WTC11 (cell line): ENCODE data around the gene ADGRB3. TPM values are rescaled to one million over a fixed set of nuclear protein-coding genes. Genes with fewer than 3 reads are reported as not detected.

Experiments
- ATAC-seq: fragments of 200-7000 bp; cut with Tn5 transposase; 2 replicates; pipeline ENCODE4 v1.10.0; 2021; ENCODE audit warnings: mild to moderate bottlenecking, moderate library complexity
- CTCF ChIA-PET: fragments of 300-600 bp; sonication (Branson Sonifier 250); formaldehyde crosslinking; loops from one replicate; lab custom pipeline; 2021; ENCODE audit warnings: antibody characterized with exemption; lab: Charles Lee
- POLR2A ChIA-PET: fragments of 350-600 bp; sonication (Branson Sonifier 250); formaldehyde crosslinking; loops from one replicate; lab custom pipeline; 2021; ENCODE audit warnings: antibody characterized with exemption; lab: Charles Lee
- DNase-seq: peaks from one replicate; pipeline ENCODE4 v3.0.0; 2021; ENCODE audit warnings: low spot score
- H3K27ac Mint-ChIP-seq: 2 replicates; pipeline ENCODE4 v1.8.0; 2021; ENCODE audit warnings: mixed read lengths
- H3K27me3 Mint-ChIP-seq: 2 replicates; pipeline ENCODE4 v1.8.0; 2021; ENCODE audit warnings: low read depth, mild to moderate bottlenecking, moderate library complexity, mixed read lengths
- H3K36me3 Mint-ChIP-seq: 2 replicates; pipeline ENCODE4 v1.8.0; 2021; ENCODE audit warnings: mixed read lengths
- H3K4me1 Mint-ChIP-seq: 2 replicates; pipeline ENCODE4 v1.8.0; 2022; ENCODE audit warnings: mixed read lengths
- H3K4me3 Mint-ChIP-seq: 2 replicates; pipeline ENCODE4 v1.8.0; 2021; ENCODE audit warnings: mild to moderate bottlenecking, moderate library complexity, mixed read lengths
- H3K9me3 Mint-ChIP-seq: 2 replicates; pipeline ENCODE4 v1.8.0; 2021; ENCODE audit warnings: mixed read lengths
- CREM ChIP-seq: sonication (generic); formaldehyde crosslinking; IDR thresholded peaks from 2 replicates; pipeline ENCODE4 v1.8.1; 2022; ENCODE audit warnings: mild to moderate bottlenecking, missing genetic modification reagents, moderate library complexity
- ELF4 ChIP-seq: sonication (generic); formaldehyde crosslinking; IDR thresholded peaks from 2 replicates; pipeline ENCODE4 v1.8.1; 2022; ENCODE audit warnings: low read depth, mild to moderate bottlenecking, moderate library complexity, missing genetic modification reagents
- FOXJ3 ChIP-seq: sonication (generic); formaldehyde crosslinking; IDR thresholded peaks from 2 replicates; pipeline ENCODE4 v1.9.0; 2021; ENCODE audit warnings: missing genetic modification reagents, mild to moderate bottlenecking, borderline replicate concordance
- GRHL2 ChIP-seq: fragments of 250-450 bp; sonication (Bioruptor Pico); IDR thresholded peaks from 2 replicates; pipeline ENCODE4 v1.8.0; 2022; ENCODE audit warnings: mild to moderate bottlenecking, moderate library complexity; ENCODE audit not compliant: insufficient replicate concordance, severe bottlenecking
- JUN ChIP-seq: sonication (generic); formaldehyde crosslinking; IDR thresholded peaks from 2 replicates; pipeline ENCODE4 v1.8.0; 2023; ENCODE audit warnings: mild to moderate bottlenecking, missing genetic modification reagents
- MYBL2 ChIP-seq: sonication (generic); formaldehyde crosslinking; IDR thresholded peaks from 2 replicates; pipeline ENCODE4 v1.8.1; 2023; ENCODE audit warnings: mild to moderate bottlenecking, moderate library complexity, missing genetic modification reagents
- NR1H2 ChIP-seq: sonication (generic); formaldehyde crosslinking; IDR thresholded peaks from 2 replicates; pipeline ENCODE4 v1.9.0; 2021; ENCODE audit warnings: mild to moderate bottlenecking, moderate library complexity, missing genetic modification reagents
- OVOL2 ChIP-seq: fragments of 250-450 bp; sonication (Bioruptor Pico); IDR thresholded peaks from 2 replicates; pipeline ENCODE4 v1.9.0; 2021; ENCODE audit warnings: mild to moderate bottlenecking, borderline replicate concordance
- RELA ChIP-seq: sonication (generic); formaldehyde crosslinking; IDR thresholded peaks from 2 replicates; pipeline ENCODE4 v1.8.1; 2022; ENCODE audit warnings: missing genetic modification reagents, mild to moderate bottlenecking, borderline replicate concordance
- SMAD3 ChIP-seq: sonication (generic); formaldehyde crosslinking; IDR thresholded peaks from 2 replicates; pipeline ENCODE4 v1.8.0; 2022; ENCODE audit warnings: missing genetic modification reagents, mild to moderate bottlenecking, borderline replicate concordance
- SMAD4 ChIP-seq: sonication (generic); formaldehyde crosslinking; IDR thresholded peaks from 2 replicates; pipeline ENCODE4 v1.8.0; 2022; ENCODE audit warnings: mild to moderate bottlenecking, missing genetic modification reagents
- SP1 ChIP-seq: sonication (generic); formaldehyde crosslinking; conservative IDR thresholded peaks from 2 replicates; pipeline ENCODE4 v1.8.1; 2022; ENCODE audit warnings: missing genetic modification reagents
- ZNF121 ChIP-seq: sonication (generic); formaldehyde crosslinking; IDR thresholded peaks from 2 replicates; pipeline ENCODE4 v1.8.0; 2023; ENCODE audit warnings: missing genetic modification reagents
- ZNF138 ChIP-seq: sonication (generic); formaldehyde crosslinking; conservative IDR thresholded peaks from 2 replicates; pipeline ENCODE4 v1.8.1; 2022; ENCODE audit warnings: mild to moderate bottlenecking, moderate library complexity, missing genetic modification reagents
- total RNA-seq: library from RNA; stranded (reverse); gene quantifications from 3 replicates; pipeline ENCODE4 v1.2.3, GENCODE V29; 2021
- TF ChIP-seq, protein P1 (sequence below): sonication (generic); formaldehyde crosslinking; IDR thresholded peaks from 2 replicates; pipeline ENCODE4 v1.8.1; 2023; ENCODE audit warnings: mild to moderate bottlenecking, missing genetic modification reagents, moderate library complexity
- TF ChIP-seq, protein P2 (sequence below): sonication (generic); formaldehyde crosslinking; IDR thresholded peaks from 2 replicates; pipeline ENCODE4 v1.8.0; 2022; ENCODE audit warnings: missing genetic modification reagents
- TF ChIP-seq, protein P3 (sequence below): sonication (generic); formaldehyde crosslinking; IDR thresholded peaks from 2 replicates; pipeline ENCODE4 v1.8.1; 2022; ENCODE audit warnings: missing genetic modification reagents, borderline replicate concordance
- TF ChIP-seq, protein P4 (sequence below): fragments of 250-450 bp; sonication (Bioruptor Pico); IDR thresholded peaks from 2 replicates; pipeline ENCODE4 v1.9.0; 2021; ENCODE audit warnings: mild to moderate bottlenecking
- TF ChIP-seq, protein P5 (sequence below): sonication (generic); formaldehyde crosslinking; conservative IDR thresholded peaks from 2 replicates; pipeline ENCODE4 v1.8.1; 2022; ENCODE audit warnings: mild to moderate bottlenecking, missing genetic modification reagents
- TF ChIP-seq, protein P6 (sequence below): sonication (generic); formaldehyde crosslinking; IDR thresholded peaks from 2 replicates; pipeline ENCODE4 v1.8.1; 2023; ENCODE audit warnings: mild to moderate bottlenecking, missing genetic modification reagents
- TF ChIP-seq, protein P7 (sequence below): sonication (generic); formaldehyde crosslinking; IDR thresholded peaks from 2 replicates; pipeline ENCODE4 v1.8.1; 2022; ENCODE audit warnings: mild to moderate bottlenecking, missing genetic modification reagents, moderate library complexity, borderline replicate concordance
- TF ChIP-seq, protein P8 (sequence below): sonication (generic); formaldehyde crosslinking; IDR thresholded peaks from 2 replicates; pipeline ENCODE4 v1.8.1; 2022; ENCODE audit warnings: low read depth, mild to moderate bottlenecking, moderate library complexity, missing genetic modification reagents, borderline replicate concordance

ADGRB3 gene
- total RNA-seq, 1 experiment from 2014 or later, result 1.9 TPM

DNA sequence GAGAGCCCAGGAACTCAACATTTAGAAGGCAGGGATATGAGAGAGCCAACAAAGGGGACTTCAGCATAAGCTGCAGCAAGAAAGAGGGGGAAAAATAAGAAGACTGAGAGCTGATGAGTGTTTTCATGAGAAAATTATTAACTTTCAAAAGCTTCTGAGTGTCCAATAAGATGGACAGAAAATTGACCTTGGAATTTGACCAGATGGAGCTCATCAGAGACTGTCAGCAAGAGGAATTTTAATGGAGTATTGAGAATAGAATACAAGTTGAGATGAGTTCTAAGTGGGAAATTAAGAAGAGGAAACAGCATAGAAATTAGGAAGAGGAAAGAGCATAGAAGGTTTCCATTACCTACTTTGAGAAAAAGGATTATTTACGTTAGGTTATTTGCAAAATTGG lies 733.5 kb downstream of the ADGRB3 start:
- POLR2A ChIA-PET, result no interaction called here
- CTCF ChIA-PET, result no interaction called here

DNA sequence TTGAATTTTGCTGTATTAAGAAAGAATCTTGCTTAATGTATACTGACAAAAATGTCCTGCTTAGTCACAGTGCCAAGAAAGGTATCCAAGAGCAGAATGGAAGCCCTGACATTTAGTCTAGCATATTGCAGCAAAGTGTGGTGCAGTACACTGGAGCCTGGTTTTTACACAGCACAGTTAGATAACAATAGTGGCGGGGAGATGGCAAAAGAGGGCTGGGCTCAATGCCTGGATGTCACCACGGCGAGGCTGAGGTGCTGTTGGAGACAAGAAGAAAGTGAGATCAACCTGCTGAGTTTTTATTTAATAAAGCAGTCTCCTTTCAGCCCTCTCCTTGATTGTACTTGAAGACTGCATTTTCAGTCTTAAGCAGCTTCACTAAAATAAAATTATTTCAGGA lies 735.7 kb downstream of the ADGRB3 start:
- no peak for ATAC-seq
- POLR2A ChIA-PET, result no interaction called here
- no peaks in the 10 kb centered on the region for H3K9me3 Mint-ChIP-seq
- TF ChIP-seq, protein P1, sequence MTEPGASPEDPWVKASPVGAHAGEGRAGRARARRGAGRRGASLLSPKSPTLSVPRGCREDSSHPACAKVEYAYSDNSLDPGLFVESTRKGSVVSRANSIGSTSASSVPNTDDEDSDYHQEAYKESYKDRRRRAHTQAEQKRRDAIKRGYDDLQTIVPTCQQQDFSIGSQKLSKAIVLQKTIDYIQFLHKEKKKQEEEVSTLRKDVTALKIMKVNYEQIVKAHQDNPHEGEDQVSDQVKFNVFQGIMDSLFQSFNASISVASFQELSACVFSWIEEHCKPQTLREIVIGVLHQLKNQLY, result no peak
- TF ChIP-seq SP1 (CRISPR knock-in tag) (no peak), MYBL2 (no peak), ZNF121 (CRISPR knock-in tag) (no peak), JUN (no peak), OVOL2 (CRISPR knock-in tag) (no peak), SMAD3 (no peak), RELA (no peak), NR1H2 (no peak)
- TF ChIP-seq, protein P2, sequence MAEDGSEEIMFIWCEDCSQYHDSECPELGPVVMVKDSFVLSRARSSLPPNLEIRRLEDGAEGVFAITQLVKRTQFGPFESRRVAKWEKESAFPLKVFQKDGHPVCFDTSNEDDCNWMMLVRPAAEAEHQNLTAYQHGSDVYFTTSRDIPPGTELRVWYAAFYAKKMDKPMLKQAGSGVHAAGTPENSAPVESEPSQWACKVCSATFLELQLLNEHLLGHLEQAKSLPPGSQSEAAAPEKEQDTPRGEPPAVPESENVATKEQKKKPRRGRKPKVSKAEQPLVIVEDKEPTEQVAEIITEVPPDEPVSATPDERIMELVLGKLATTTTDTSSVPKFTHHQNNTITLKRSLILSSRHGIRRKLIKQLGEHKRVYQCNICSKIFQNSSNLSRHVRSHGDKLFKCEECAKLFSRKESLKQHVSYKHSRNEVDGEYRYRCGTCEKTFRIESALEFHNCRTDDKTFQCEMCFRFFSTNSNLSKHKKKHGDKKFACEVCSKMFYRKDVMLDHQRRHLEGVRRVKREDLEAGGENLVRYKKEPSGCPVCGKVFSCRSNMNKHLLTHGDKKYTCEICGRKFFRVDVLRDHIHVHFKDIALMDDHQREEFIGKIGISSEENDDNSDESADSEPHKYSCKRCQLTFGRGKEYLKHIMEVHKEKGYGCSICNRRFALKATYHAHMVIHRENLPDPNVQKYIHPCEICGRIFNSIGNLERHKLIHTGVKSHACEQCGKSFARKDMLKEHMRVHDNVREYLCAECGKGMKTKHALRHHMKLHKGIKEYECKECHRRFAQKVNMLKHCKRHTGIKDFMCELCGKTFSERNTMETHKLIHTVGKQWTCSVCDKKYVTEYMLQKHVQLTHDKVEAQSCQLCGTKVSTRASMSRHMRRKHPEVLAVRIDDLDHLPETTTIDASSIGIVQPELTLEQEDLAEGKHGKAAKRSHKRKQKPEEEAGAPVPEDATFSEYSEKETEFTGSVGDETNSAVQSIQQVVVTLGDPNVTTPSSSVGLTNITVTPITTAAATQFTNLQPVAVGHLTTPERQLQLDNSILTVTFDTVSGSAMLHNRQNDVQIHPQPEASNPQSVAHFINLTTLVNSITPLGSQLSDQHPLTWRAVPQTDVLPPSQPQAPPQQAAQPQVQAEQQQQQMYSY (CRISPR knock-in tag), result no peak
- TF ChIP-seq, protein P3, sequence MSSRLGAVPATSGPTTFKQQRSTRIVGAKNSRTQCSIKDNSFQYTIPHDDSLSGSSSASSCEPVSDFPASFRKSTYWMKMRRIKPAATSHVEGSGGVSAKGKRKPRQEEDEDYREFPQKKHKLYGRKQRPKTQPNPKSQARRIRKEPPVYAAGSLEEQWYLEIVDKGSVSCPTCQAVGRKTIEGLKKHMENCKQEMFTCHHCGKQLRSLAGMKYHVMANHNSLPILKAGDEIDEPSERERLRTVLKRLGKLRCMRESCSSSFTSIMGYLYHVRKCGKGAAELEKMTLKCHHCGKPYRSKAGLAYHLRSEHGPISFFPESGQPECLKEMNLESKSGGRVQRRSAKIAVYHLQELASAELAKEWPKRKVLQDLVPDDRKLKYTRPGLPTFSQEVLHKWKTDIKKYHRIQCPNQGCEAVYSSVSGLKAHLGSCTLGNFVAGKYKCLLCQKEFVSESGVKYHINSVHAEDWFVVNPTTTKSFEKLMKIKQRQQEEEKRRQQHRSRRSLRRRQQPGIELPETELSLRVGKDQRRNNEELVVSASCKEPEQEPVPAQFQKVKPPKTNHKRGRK (CRISPR knock-in tag), result no peak
- TF ChIP-seq, protein P4, sequence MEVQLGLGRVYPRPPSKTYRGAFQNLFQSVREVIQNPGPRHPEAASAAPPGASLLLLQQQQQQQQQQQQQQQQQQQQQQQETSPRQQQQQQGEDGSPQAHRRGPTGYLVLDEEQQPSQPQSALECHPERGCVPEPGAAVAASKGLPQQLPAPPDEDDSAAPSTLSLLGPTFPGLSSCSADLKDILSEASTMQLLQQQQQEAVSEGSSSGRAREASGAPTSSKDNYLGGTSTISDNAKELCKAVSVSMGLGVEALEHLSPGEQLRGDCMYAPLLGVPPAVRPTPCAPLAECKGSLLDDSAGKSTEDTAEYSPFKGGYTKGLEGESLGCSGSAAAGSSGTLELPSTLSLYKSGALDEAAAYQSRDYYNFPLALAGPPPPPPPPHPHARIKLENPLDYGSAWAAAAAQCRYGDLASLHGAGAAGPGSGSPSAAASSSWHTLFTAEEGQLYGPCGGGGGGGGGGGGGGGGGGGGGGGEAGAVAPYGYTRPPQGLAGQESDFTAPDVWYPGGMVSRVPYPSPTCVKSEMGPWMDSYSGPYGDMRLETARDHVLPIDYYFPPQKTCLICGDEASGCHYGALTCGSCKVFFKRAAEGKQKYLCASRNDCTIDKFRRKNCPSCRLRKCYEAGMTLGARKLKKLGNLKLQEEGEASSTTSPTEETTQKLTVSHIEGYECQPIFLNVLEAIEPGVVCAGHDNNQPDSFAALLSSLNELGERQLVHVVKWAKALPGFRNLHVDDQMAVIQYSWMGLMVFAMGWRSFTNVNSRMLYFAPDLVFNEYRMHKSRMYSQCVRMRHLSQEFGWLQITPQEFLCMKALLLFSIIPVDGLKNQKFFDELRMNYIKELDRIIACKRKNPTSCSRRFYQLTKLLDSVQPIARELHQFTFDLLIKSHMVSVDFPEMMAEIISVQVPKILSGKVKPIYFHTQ (CRISPR knock-in tag), result no peak

More for the DNA sequence above, 733.5 kb downstream of the ADGRB3 start:
- H3K27ac Mint-ChIP-seq, result no peak overlapping the region
- H3K36me3 Mint-ChIP-seq, result no peaks in the 10 kb centered on the region
- no peaks in the 10 kb centered on the region for H3K27me3 Mint-ChIP-seq
- H3K4me3 Mint-ChIP-seq, result no peak overlapping the region
- TF ChIP-seq, protein P5, sequence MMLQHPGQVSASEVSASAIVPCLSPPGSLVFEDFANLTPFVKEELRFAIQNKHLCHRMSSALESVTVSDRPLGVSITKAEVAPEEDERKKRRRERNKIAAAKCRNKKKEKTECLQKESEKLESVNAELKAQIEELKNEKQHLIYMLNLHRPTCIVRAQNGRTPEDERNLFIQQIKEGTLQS (CRISPR knock-in tag), result no peak
- TF ChIP-seq, protein P6, sequence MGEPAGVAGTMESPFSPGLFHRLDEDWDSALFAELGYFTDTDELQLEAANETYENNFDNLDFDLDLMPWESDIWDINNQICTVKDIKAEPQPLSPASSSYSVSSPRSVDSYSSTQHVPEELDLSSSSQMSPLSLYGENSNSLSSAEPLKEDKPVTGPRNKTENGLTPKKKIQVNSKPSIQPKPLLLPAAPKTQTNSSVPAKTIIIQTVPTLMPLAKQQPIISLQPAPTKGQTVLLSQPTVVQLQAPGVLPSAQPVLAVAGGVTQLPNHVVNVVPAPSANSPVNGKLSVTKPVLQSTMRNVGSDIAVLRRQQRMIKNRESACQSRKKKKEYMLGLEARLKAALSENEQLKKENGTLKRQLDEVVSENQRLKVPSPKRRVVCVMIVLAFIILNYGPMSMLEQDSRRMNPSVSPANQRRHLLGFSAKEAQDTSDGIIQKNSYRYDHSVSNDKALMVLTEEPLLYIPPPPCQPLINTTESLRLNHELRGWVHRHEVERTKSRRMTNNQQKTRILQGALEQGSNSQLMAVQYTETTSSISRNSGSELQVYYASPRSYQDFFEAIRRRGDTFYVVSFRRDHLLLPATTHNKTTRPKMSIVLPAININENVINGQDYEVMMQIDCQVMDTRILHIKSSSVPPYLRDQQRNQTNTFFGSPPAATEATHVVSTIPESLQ (CRISPR knock-in tag), result no peak
- TF ChIP-seq GRHL2 (CRISPR knock-in tag) (no peak), ZNF138 (no peak), SMAD4 (CRISPR knock-in tag) (no peak), FOXJ3 (no peak), SMAD3 (no peak), CREM (no peak), ELF4 (CRISPR knock-in tag) (no peak)
- TF ChIP-seq, protein P7, sequence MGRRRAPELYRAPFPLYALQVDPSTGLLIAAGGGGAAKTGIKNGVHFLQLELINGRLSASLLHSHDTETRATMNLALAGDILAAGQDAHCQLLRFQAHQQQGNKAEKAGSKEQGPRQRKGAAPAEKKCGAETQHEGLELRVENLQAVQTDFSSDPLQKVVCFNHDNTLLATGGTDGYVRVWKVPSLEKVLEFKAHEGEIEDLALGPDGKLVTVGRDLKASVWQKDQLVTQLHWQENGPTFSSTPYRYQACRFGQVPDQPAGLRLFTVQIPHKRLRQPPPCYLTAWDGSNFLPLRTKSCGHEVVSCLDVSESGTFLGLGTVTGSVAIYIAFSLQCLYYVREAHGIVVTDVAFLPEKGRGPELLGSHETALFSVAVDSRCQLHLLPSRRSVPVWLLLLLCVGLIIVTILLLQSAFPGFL, result no peak
- TF ChIP-seq, protein P8, sequence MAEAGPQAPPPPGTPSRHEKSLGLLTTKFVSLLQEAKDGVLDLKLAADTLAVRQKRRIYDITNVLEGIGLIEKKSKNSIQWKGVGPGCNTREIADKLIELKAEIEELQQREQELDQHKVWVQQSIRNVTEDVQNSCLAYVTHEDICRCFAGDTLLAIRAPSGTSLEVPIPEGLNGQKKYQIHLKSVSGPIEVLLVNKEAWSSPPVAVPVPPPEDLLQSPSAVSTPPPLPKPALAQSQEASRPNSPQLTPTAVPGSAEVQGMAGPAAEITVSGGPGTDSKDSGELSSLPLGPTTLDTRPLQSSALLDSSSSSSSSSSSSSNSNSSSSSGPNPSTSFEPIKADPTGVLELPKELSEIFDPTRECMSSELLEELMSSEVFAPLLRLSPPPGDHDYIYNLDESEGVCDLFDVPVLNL, result no peak
- no peak for DNase-seq
- no peak for ATAC-seq
- H3K4me1 Mint-ChIP-seq, result 0 out of 2 replicates have a peak, but pooled peaks cover 3% of the 10 kb centered on the region
- H3K9me3 Mint-ChIP-seq, result no peaks in the 10 kb centered on the region

More for the DNA sequence above, 735.7 kb downstream of the ADGRB3 start:
- Mint-ChIP-seq H3K4me1 (no peaks in the 10 kb centered on the region), H3K4me3 (no peak overlapping the region), H3K27ac (no peak overlapping the region), H3K27me3 (no peaks in the 10 kb centered on the region), H3K36me3 (no peaks in the 10 kb centered on the region)
- CTCF ChIA-PET, result no interaction called here
- DNase-seq, result no peak
